Kidney epithelial cell (primary cell): Measurements from ENCODE around the gene KCNK15. TPM values are rescaled to one million over a fixed set of nuclear protein-coding genes. Genes with fewer than 3 reads are reported as not detected.

Experiments used
- DNase-seq: peaks from one replicate; pipeline ENCODE4 v3.0.0-alpha.2; 2010; ENCODE audit warnings: low read depth
- H3K27me3 ChIP-seq: 2 replicates; pipeline ENCODE4 v1.6.0; 2011; ENCODE audit warnings: low read length; ENCODE audit not compliant: control insufficient read depth, insufficient read depth
- H3K36me3 ChIP-seq: 2 replicates; pipeline ENCODE4 v1.5.1; 2011; ENCODE audit warnings: low read length; ENCODE audit not compliant: control insufficient read depth, insufficient read depth
- H3K4me3 ChIP-seq: 2 replicates; pipeline ENCODE4 v1.5.1; 2011; ENCODE audit warnings: low read depth, mild to moderate bottlenecking, control low read depth, low read length
- total RNA-seq: library from RNA; depleted of rRNA; stranded (reverse); fragments of >200 nt; gene quantifications from 2 replicates; pipeline ENCODE4 v1.2.3, GENCODE V29; 2015
- TF ChIP-seq, protein P1 (sequence below): IDR thresholded peaks from 2 replicates; pipeline ENCODE4 v1.5.1; 2011; ENCODE audit warnings: mild to moderate bottlenecking, moderate library complexity, low read length, control low read depth, inconsistent platforms; ENCODE audit not compliant: insufficient read depth, poor library complexity, severe bottlenecking

Gene KCNK15
- total RNA-seq, 1 donor from 2014 or later: 2.5 TPM

DNA sequence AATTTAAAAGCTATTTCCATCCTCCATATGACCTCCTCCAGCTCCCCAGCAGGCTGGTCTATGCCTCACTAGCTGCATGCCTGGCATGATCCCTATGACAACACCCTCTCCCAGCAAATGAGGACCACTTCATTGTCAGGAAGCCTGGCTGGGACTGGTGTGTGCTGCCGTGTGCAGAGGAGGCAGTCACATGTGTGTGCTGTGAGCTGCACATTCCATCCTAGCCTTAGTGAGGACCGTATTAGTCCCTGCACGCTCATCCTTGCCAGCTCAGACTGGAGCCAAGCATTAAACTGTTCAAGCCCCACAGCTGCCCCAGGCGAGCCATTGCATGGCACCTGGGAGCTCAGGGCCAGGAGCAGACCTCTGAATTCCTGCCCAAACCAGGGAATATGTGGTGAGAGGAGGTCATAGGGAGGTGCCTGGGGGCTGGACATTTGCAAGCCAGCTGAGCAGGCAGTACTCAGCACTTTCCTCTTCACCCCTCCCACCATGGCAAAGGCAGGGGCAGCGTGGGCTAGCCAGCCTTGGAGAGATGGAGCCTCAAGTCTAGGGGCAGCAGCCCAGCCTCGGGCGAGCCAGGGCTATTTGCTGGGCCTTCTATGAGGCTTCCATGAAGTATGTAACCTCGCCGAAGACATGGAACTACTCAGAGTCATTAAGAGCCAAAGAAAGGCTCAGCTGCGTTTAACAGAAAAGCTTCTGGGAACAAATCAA lies 39.2 kb upstream of the KCNK15 start:
- H3K36me3 ChIP-seq: no peaks in the 10 kb centered on the region
- DNase-seq: no peak
- no peak overlapping the region for H3K4me3 ChIP-seq
- no peaks in the 10 kb centered on the region for H3K27me3 ChIP-seq
- TF ChIP-seq, protein P1, sequence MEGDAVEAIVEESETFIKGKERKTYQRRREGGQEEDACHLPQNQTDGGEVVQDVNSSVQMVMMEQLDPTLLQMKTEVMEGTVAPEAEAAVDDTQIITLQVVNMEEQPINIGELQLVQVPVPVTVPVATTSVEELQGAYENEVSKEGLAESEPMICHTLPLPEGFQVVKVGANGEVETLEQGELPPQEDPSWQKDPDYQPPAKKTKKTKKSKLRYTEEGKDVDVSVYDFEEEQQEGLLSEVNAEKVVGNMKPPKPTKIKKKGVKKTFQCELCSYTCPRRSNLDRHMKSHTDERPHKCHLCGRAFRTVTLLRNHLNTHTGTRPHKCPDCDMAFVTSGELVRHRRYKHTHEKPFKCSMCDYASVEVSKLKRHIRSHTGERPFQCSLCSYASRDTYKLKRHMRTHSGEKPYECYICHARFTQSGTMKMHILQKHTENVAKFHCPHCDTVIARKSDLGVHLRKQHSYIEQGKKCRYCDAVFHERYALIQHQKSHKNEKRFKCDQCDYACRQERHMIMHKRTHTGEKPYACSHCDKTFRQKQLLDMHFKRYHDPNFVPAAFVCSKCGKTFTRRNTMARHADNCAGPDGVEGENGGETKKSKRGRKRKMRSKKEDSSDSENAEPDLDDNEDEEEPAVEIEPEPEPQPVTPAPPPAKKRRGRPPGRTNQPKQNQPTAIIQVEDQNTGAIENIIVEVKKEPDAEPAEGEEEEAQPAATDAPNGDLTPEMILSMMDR: no peak

DNA sequence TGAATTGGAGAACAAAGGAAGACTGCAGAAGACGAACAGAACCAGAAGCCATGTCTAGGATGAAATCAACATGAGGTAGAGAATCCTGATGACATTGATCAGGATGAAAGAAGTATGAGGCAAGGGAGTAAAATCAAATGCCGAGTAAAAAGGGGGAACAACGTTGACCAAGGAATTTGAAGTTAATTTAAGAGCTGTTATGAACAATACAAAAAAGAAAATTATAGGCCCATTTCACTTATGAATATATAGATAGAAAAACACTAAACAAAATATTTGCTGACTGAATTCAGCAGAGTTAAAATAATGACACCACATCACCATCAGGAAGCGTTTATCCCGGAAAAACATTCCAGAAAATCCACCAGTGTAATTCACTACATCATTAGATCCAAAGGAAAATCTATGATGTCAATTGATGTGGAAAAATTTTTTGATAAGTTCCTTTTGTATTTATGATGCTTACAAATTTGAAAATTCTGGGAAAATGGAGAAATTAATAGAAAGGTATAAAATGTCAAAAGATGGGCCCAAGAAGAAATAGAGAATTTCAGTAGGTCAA lies 38.6 kb upstream of the KCNK15 start:
- TF ChIP-seq, protein P1: no peak
- Histone ChIP-seq H3K36me3 (no peaks in the 10 kb centered on the region), H3K4me3 (no peak overlapping the region), H3K27me3 (no peaks in the 10 kb centered on the region)
- DNase-seq: no peak

DNA sequence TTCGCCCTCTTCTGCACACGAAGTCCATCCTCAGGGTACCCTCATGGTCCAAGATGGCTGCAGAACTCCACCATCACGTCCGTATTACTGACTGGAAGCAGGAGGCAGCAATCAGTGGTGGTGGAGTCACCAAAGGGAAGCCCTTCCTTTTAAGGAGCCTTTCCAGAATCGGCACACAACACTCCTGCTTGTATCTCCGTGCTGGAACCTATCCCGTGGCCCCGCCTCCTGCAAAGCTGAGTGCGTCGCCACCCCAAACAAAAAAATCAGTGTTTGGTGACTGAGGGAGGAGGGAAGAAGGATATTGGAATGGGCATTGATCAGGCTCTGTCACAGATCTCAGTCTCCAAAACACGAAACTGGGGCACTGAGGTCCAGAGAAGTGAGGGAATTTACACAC lies 36.3 kb upstream of the KCNK15 start:
- H3K36me3 ChIP-seq: no peaks in the 10 kb centered on the region
- H3K4me3 ChIP-seq: no peak overlapping the region
- no peak for DNase-seq
- H3K27me3 ChIP-seq: no peaks in the 10 kb centered on the region
- TF ChIP-seq, protein P1: no peak

DNA sequence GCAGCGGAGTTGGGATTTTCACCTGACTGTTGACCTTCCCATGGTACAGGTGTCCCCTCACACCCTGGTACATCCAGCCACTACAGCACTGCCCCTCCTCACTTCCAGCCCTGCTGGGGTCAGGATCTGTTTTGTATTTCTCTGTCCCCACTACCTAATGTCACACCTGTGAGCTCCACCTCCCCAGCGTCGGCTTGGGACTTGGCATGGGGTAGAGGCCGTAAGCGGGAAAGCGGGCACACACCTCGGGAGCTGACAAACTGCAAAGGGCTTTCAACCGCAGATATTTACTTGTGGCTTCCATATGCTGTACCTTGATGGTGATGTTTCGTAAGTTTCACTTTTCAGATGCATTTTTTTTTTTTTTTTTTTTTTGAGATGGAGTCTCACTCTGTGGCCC lies 35.9 kb upstream of the KCNK15 start:
- no peaks in the 10 kb centered on the region for H3K36me3 ChIP-seq
- no peak for DNase-seq
- no peaks in the 10 kb centered on the region for H3K27me3 ChIP-seq
- TF ChIP-seq, protein P1: no peak
- no peak overlapping the region for H3K4me3 ChIP-seq

DNA sequence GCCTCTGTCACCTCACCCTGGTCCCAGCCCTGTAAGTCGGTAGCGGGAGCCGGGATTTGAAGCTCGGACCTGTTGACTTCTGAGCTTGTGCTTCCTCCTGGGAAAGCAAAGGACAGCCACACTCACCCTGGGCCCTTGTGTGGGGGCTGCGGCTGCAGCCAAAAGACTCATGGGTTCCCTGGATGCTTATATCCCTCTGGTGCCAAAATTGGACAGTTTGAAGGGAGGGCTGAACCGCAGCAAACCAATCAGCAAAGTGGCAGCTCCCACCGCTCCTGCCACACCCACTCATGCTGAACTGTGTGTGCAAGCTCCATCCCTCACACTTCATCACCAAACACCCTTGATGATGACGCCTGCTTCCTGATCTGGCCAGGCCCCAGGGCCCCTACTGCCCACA lies 34.4 kb upstream of the KCNK15 start:
- TF ChIP-seq, protein P1: no peak
- Histone ChIP-seq H3K27me3 (no peaks in the 10 kb centered on the region), H3K4me3 (no peak overlapping the region), H3K36me3 (no peaks in the 10 kb centered on the region)
- no peak for DNase-seq
